Natural killer cell treated with Interleukin-12 subunit alpha and Interleukin-12 subunit beta and Interleukin-15 and Interleukin-18, amount 100 ng/mL, for 72 hours (primary cell): ENCODE results near the gene SZT2. TPM values are rescaled to one million over a fixed set of nuclear protein-coding genes. Genes with fewer than 3 reads are reported as not detected.
"Not testable (repeated sequence)": the region's sequence is repeated elsewhere in the genome, so short reads cannot be mapped to it uniquely, and the experiment has no call there.

Source experiments
- ATAC-seq, 2 donors: fragments of 150-1000 bp; cut with Tn5 transposase in 1 of 2; sonication (Bioruptor Pico), chemical (Tn5 transposase) in 1 of 2; 2 replicates each; pipeline ENCODE4 v1.10.0; 2021
- DNase-seq: peaks from one replicate; pipeline ENCODE4 v3.0.0; 2022; ENCODE audit warnings: low spot score
- H3K27ac Mint-ChIP-seq, 2 donors: 1 replicate in 1 of 2; 2 replicates in 1 of 2; pipeline ENCODE4 v1.8.0; 2022; ENCODE audit warnings: mixed read lengths in 2 of 2, mild to moderate bottlenecking in 1 of 2, moderate library complexity in 1 of 2
- H3K27me3 Mint-ChIP-seq, 2 donors: 1 replicate in 1 of 2; 2 replicates in 1 of 2; pipeline ENCODE4 v1.8.0; 2022; ENCODE audit warnings: mixed read lengths in 2 of 2
- H3K36me3 Mint-ChIP-seq: one replicate; pipeline ENCODE4 v1.8.0; 2022; ENCODE audit warnings: mixed read lengths
- H3K4me1 Mint-ChIP-seq, 2 donors: 1 replicate in 1 of 2; 2 replicates in 1 of 2; pipeline ENCODE4 v1.8.0; 2022; ENCODE audit warnings: low read depth in 2 of 2, mixed read lengths in 2 of 2, mild to moderate bottlenecking in 1 of 2
- H3K4me3 Mint-ChIP-seq: one replicate; pipeline ENCODE4 v1.8.0; 2022; ENCODE audit warnings: mixed read lengths
- H3K9me3 Mint-ChIP-seq: 2 replicates; pipeline ENCODE4 v1.8.0; 2022; ENCODE audit warnings: mixed read lengths
- total RNA-seq, 2 donors: library from RNA; stranded (reverse); gene quantifications; one replicate each; pipeline ENCODE4 v1.2.3, GENCODE V29; 2022

Gene SZT2
- total RNA-seq, 2 donors from 2014 or later: 73.3 to 119 TPM

- peaks cover 0 to 3% of the 10 kb centered on the region in 2 donors for H3K4me1 Mint-ChIP-seq
- peak overlapping the region in 1 of 2 donors; percentile 79 for H3K27ac Mint-ChIP-seq
- no peaks in the 10 kb centered on the region for H3K9me3 Mint-ChIP-seq
- H3K36me3 Mint-ChIP-seq: no peaks in the 10 kb centered on the region
- H3K4me3 Mint-ChIP-seq: no peak overlapping the region
- ATAC-seq (no peak), DNase-seq (no peak)
- H3K27me3 Mint-ChIP-seq: peaks cover 9% of the 10 kb centered on the region in 2 donors
These were observed 92.5 kb downstream of the SZT2 start for GRCh38 chr1:43482215-43482614.

DNA sequence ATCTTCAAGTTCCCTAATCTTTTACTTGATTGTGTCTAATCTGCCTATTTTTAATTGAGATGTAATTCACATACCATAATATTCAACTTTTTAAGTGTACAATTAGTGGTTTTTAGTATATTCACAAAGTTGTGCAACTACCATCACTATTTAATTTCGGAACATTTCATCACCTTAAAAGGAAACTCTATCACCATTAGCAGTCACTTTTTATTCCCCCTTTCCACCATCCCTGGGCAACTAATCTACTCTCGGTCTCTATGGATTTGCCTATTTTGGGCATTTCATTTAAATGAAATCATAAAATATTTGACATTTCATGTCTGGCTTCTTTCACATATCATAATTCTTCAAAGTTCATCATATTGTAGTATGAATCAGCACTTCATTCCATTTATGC lies 94.7 kb downstream of the SZT2 start:
- H3K9me3 Mint-ChIP-seq: peaks cover 3% of the 10 kb centered on the region
- no peak for ATAC-seq
- H3K4me1 Mint-ChIP-seq: peaks cover 0 to 3% of the 10 kb centered on the region in 2 donors
- peaks cover 15% of the 10 kb centered on the region for H3K36me3 Mint-ChIP-seq
- H3K4me3 Mint-ChIP-seq: no peak overlapping the region
- DNase-seq: no peak
- no peak overlapping the region for H3K27ac Mint-ChIP-seq
- peaks cover 3 to 6% of the 10 kb centered on the region in 2 donors for H3K27me3 Mint-ChIP-seq

DNA sequence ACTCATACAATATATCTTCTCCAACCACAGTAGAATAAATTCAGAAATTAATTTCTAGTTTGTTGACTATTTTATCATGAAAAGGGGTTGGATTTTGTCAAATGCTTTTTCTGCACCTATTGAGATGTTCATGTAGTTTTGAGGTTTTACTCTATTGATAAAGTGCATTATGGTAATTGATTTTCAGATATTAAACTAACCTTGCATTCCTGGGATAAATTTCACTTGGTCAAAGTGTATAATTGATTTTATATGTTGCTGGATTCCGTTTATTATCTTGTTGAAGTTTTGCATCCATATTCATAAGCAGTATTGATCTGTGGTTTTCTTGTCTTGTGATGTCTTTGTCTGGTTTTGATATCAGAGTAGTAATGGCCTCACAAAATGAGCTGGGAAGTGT lies 98.5 kb downstream of the SZT2 start:
- Mint-ChIP-seq H3K9me3 (peaks cover 12% of the 10 kb centered on the region), H3K36me3 (peaks cover 28% of the 10 kb centered on the region), H3K4me3 (no peak overlapping the region)

GRCh38 chr1:43491061-43491460 lies 101.4 kb downstream of the SZT2 start:
- no peaks in the 10 kb centered on the region for H3K4me1 Mint-ChIP-seq

More for the DNA sequence above, 98.5 kb downstream of the SZT2 start:
- Mint-ChIP-seq H3K27me3 (peaks cover 8 to 11% of the 10 kb centered on the region in 2 donors), H3K4me1 (no peaks in the 10 kb centered on the region), H3K27ac (no peak overlapping the region)
- ATAC-seq (no peak), DNase-seq (no peak)

GRCh38 chr1:43492826-43493225 lies 103.1 kb downstream of the SZT2 start:
- Mint-ChIP-seq H3K36me3 (peaks cover 25% of the 10 kb centered on the region), H3K27me3 (peaks cover 14 to 20% of the 10 kb centered on the region in 2 donors), H3K9me3 (peaks cover 12% of the 10 kb centered on the region), H3K27ac (no peak overlapping the region), H3K4me1 (no peaks in the 10 kb centered on the region), H3K4me3 (no peak overlapping the region)
- DNase-seq (no peak), ATAC-seq (no peak)

More at GRCh38 chr1:43491061-43491460, 101.4 kb downstream of the SZT2 start:
- Mint-ChIP-seq H3K27me3 (peaks cover 14% of the 10 kb centered on the region in 2 donors), H3K27ac (no peak overlapping the region), H3K4me3 (no peak overlapping the region), H3K36me3 (peaks cover 28% of the 10 kb centered on the region), H3K9me3 (peaks cover 12% of the 10 kb centered on the region)
- DNase-seq: no peak
- ATAC-seq: no peak

DNA sequence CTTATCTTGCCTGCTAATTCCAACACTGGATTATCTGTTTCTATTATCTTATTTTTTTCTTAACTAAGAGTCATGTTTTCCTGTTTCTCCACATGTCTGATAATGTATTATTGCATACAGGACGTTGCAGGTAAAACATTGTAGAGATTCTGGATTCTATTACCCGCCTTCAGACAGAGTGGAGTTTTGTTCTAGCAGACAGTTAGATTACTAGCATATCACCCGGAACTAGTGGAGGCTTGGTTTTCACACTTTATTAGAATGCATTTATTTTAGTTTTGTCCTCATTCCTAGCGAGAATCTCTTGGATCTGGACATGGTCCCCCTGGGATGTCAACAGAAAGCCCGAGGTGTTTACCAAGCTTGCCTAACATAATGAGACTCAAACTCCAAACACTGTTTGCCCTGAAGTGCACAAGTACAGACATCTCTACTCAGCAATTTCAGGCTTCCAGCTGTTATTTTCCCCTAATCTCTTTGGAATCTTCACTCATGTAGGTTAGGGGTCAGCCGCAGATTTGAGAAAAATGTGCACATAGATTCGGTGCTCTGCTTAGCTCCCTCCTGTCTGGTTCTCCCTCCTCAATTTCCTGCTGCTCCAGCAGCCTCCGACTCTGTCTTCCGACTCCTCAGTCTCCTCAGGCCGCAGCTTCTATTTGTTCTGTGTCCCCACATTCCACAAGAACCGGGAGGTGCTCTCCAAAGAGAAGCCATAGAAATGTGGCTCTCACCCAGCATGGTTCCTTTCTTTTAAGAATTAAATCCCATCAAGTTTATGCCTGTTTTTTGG lies 104.2 kb downstream of the SZT2 start:
- no peak for ATAC-seq
- peaks cover 9% of the 10 kb centered on the region for H3K9me3 Mint-ChIP-seq
- H3K36me3 Mint-ChIP-seq: peaks cover 17% of the 10 kb centered on the region
- no peak overlapping the region for H3K27ac Mint-ChIP-seq
- H3K4me1 Mint-ChIP-seq: no peaks in the 10 kb centered on the region
- H3K27me3 Mint-ChIP-seq: peaks cover 14 to 24% of the 10 kb centered on the region in 2 donors
- no peak overlapping the region for H3K4me3 Mint-ChIP-seq
- no peak for DNase-seq

DNA sequence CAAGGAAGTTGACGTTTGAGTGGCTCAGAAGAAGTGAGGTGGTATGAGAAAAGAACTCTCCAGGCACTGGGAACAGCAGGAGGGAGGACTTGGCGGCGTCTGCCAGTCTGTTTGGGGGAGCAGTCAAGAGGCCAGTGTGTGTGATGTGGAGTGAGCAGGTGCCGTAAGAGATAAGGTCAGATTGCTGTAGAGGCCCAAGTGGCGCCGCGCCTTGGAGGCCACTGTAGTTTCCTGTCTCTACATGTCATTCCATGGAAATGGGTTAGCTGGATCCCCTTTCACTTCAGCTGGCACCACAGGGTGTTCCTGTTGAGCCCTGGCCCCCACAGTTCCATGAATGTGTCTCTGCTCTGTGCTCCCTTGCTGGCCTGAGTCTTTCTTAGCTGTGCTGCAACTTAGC lies 105.5 kb downstream of the SZT2 start:
- no peak overlapping the region for H3K27ac Mint-ChIP-seq
- H3K36me3 Mint-ChIP-seq: peaks cover 5% of the 10 kb centered on the region
- H3K4me3 Mint-ChIP-seq: no peak overlapping the region
- H3K4me1 Mint-ChIP-seq: no peaks in the 10 kb centered on the region
- peaks cover 4% of the 10 kb centered on the region for H3K9me3 Mint-ChIP-seq
- no peak for DNase-seq
- ATAC-seq: no peak
- peaks cover 16 to 21% of the 10 kb centered on the region in 2 donors for H3K27me3 Mint-ChIP-seq

DNA sequence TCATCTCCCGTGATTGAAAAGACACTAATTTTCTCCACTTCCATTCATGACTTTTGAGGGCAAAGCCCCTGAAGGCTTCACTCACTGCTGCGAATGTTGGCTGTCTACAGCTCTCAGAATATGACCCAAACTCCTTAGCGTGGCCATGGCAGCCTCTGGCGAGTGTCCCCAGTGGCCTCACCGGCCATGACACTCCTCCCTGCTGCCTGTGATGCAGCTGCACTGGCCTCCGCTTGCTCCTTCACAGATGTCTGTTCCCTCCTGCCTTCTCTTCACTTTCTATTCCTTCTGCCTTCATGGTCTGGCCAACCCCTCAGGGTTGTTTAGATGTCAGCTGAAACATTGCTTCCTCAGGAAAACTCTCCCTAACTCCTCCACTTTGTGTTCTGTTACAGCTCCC lies 110.2 kb downstream of the SZT2 start:
- DNase-seq (no peak), ATAC-seq (no peak)
- H3K27ac Mint-ChIP-seq: no peak overlapping the region
- H3K4me3 Mint-ChIP-seq: no peak overlapping the region
- no peaks in the 10 kb centered on the region for H3K36me3 Mint-ChIP-seq
- H3K27me3 Mint-ChIP-seq: peaks cover 7 to 18% of the 10 kb centered on the region in 2 donors
- no peaks in the 10 kb centered on the region for H3K9me3 Mint-ChIP-seq
- no peaks in the 10 kb centered on the region for H3K4me1 Mint-ChIP-seq

- DNase-seq, H3K4me1 Mint-ChIP-seq, ATAC-seq, H3K36me3 Mint-ChIP-seq, H3K4me3 Mint-ChIP-seq, H3K27ac Mint-ChIP-seq, H3K9me3 Mint-ChIP-seq: not testable (repeated sequence)
- H3K27me3 Mint-ChIP-seq: peaks cover 7 to 18% of the 10 kb centered on the region in 2 donors
These were observed 112.1 kb downstream of the SZT2 start for GRCh38 chr1:43501806-43502205.

GRCh38 chr1:43503534-43503933 lies 113.8 kb downstream of the SZT2 start:
- Mint-ChIP-seq H3K27ac (no peak overlapping the region), H3K4me1 (peaks cover 0 to 2% of the 10 kb centered on the region in 2 donors), H3K4me3 (no peak overlapping the region), H3K27me3 (peaks cover 9 to 11% of the 10 kb centered on the region in 2 donors), H3K36me3 (no peaks in the 10 kb centered on the region), H3K9me3 (no peaks in the 10 kb centered on the region)
- no peak for DNase-seq
- no peak for ATAC-seq

Other genes starting within 250 kb of the SZT2 start
- 100 to 1,000 TPM in 1 of 2 donors, 10 to 100 TPM in 1; 76.4 to 152 TPM for gene EBNA1BP2, start 217.6 kb upstream of the SZT2 start, total RNA-seq
- gene CFAP57, start 217.6 kb upstream of the SZT2 start, total RNA-seq: under 1 TPM in 1 of 2 donors, not detected in 1; 0.25 TPM
- gene TMEM125, start 119.9 kb upstream of the SZT2 start, total RNA-seq: not detected
- gene C1orf210, start 104.3 kb upstream of the SZT2 start, total RNA-seq: not detected
- gene TIE1, start 88.9 kb upstream of the SZT2 start, total RNA-seq: 10 to 100 TPM in 1 of 2 donors, 1 to 10 TPM in 1; 9.6 to 11.4 TPM
- not detected for gene MPL, start 52.1 kb upstream of the SZT2 start, total RNA-seq
- 100 to 1,000 TPM in 1 of 2 donors, 10 to 100 TPM in 1; 98.7 to 152 TPM for gene CDC20, start 30.9 kb upstream of the SZT2 start, total RNA-seq
- 100 to 1,000 TPM; 101 to 108 TPM for gene ELOVL1, start 21.9 kb upstream of the SZT2 start, total RNA-seq
- gene MED8, start 99 bp upstream of the SZT2 start, total RNA-seq: 10 to 100 TPM; 42.6 to 57.9 TPM
- 10 to 100 TPM; 13.4 to 15.0 TPM for gene HYI, start 64.0 kb downstream of the SZT2 start, total RNA-seq
- 1 to 10 TPM in 1 of 2 donors, under 1 TPM in 1; 0.33 to 1.3 TPM for gene PTPRF, start 141.0 kb downstream of the SZT2 start, total RNA-seq